ENCODE data around the gene DNAAF3.
"Not testable (repeated sequence)": the region's sequence is repeated elsewhere in the genome, so short reads cannot be mapped to it uniquely, and the experiment has no call there.

DNAAF3 gene

DNA sequence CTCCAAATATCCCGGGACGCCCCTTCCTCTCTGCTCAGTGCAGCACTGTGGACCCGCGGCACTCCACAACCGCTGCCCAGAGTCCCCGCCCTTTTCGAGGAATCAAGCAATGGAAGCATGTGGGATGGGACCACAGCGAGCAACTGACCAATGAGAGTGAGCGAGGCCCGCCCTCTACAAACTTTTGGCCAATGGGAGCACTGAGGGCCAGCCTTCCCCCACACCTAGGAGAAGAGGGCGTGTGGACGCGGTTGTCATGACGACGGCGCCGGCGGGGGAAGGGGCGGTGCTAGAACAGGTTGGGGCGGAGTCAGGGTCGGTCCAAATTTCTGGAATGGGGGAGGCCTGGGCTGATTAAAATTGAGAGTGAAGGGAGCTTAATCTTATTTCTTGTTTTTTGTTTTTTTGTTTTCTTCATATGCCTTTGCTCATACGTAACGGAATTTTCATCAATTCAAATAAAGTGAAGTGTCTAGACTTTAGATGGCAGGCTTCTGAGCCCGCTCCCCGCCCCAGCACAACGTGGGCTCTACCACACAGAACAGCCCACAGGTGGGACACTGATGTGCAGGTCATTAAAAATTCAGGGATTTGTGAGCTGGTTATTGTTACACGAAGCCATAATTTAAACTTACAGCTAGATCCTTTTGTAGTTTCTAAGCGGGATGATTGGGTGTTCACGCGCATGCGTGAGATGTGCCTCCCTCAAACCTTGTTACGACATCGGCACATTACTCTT is at the start of gene DNAAF3:
TSS of gene DNAAF3 (minus strand) at position 84 of the 739 bp plus-strand sequence. CDS start 200 bp downstream, outside the sequence.
- DNase-seq (ENCODE audit: low spot score): peak; percentile 100

DNA sequence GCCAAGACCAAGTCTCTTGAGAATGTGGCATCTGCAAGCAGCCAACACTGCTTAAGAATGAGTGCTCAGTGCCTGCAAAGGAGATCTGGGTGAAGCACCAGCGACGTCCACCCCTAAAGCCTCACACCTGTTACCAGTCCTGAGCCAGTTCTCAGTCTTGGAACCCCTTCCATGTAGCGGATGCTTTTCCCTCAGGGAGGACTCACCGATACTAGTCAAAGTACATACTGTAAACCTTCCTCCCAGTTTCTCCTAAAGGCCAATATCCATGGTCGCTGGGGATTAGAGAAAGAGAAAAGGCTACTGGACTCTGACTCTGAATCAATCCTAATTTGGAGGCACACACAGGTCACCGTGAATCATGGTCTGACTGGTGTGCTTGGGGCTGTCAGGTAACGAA is 47.1 kb upstream of the DNAAF3 start:
- no peak for DNase-seq (ENCODE audit: low spot score)

- DNase-seq (ENCODE audit: low spot score): peak; percentile 91
Observed at GRCh38 chr19:55212447-55212846, 46.0 kb upstream of the DNAAF3 start.

GRCh38 chr19:55209693-55210472 is 43.5 kb upstream of the DNAAF3 start:
- peak; percentile 81 for DNase-seq (ENCODE audit: low spot score)

DNA sequence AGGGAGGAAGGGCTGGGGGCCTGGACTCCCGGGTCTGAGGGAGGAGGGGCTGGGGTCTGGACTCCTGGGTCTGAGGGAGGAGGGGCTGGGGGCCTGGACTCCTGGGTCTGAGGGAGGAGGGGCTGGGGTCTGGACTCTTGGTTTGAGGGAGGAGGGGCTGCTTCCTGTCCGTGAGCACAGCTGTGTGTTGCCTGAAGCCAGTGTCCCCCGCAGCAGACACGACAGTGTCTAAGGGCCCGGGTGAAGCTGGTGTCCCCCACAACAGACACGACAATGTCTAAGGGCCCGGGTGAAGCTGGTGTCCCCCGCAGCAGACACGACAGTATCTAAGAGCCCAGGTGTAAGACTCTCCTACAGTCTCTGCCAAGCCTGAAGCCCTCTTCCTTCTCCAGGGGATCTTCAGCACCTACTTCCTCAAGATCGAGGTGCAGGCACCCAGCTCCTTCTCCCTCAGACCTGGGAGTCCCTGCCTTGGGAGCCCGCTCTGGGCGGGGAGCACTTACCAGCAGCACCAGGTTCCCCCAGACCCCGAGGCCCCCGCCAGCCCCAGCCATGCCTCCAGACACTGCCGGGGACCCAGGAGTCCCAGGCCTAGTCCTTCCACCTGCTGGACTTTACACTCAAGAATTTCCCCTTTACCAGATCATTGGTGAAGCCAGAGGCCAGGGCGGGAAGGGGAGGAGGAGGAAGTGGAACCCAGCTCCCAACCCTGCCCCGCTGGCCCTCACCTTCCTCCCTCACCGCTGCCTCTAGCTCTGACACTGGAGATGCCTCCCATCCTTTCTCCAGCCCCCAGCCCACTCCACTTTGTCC is 42.7 kb upstream of the DNAAF3 start, which contains the start of gene PTPRH:
TSS of gene PTPRH (minus strand) at position 622 of the 813 bp plus-strand sequence. CDS start at position 554, 68 bp downstream.
- DNase-seq (ENCODE audit: low spot score): peak; percentile 57

- peak; percentile 93 for DNase-seq (ENCODE audit: low spot score)
Observed at GRCh38 chr19:55206664-55207500, 40.5 kb upstream of the DNAAF3 start.

GRCh38 chr19:55202199-55202598 is 35.8 kb upstream of the DNAAF3 start:
- not testable (repeated sequence) for DNase-seq (ENCODE audit: low spot score)

DNA sequence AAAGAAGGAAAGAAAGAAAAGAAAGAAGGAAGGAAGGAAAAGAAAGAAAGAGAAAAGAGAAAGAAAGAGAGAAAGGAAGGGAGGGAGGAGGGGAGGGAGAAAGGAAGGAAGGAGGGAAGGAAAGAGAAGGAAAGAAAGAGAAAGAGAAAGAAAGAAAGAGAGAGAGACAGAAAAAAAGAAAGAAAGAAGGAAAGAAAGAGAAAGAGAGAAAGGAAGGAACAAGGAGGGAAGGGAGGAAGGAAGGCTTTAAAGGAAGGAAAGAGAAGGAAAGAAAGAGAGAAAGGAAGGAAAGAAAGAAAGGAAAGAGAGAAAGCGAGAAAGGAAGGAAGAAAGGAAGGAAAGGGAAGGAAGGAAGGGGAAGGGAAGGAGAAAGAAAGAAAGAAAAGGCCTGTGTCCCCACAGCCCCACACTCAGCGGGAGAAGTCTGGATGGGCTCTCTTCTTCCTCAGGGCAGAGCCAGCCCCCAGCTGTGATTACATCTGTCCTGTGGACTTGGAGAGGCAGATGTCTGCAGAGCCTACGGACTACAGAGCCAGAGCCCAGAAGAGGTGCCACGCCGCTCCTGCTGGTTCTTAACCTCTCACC is 33.3 kb upstream of the DNAAF3 start:
- no peak for DNase-seq (ENCODE audit: low spot score)

DNA sequence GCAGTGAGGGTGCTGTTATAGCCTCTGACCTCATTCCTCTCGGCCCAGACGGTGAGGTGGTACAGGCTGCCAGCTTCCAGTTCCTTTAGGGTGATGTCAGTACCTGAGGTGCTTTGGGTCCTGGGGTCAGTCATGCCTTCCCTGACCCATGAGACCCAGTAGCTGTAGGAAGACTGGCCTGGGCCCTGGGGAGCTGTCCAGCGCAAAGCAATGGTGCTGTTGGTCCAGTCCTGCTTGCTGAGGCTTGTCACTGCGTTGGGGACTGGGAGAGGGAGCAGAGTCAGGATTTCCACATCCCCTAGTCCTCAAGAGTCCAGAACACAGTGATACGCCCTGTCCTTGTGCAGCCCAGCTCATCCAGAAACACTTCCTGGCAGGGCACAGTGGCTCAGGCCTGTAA is 32.2 kb upstream of the DNAAF3 start:
- DNase-seq (ENCODE audit: low spot score): no peak

GRCh38 chr19:55197528-55197927 is 31.1 kb upstream of the DNAAF3 start:
- DNase-seq (ENCODE audit: low spot score): peak; percentile 41

DNA sequence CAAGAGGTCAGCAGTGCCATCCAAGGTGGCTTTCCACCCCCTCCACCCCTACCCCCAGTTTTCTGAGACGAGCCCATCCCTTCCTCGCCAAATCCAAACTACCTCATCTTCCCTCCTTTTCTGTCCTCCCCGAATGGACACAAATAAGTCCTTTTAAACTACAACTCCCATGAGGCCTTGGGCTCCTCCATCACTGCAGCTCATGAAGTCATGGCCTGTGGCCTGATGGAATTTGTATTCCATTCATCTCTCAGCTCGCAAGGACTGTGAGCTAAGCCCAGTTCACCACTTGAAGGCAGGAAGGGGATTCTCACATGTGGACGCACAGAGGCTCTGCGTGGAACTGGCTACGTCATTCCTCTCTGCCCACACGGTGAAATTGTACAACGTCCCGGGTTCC is 30.4 kb upstream of the DNAAF3 start:
- peak; percentile 33 for DNase-seq (ENCODE audit: low spot score)

- DNase-seq (ENCODE audit: low spot score): no peak
Observed at GRCh38 chr19:55193481-55193880, 27.1 kb upstream of the DNAAF3 start.

DNA sequence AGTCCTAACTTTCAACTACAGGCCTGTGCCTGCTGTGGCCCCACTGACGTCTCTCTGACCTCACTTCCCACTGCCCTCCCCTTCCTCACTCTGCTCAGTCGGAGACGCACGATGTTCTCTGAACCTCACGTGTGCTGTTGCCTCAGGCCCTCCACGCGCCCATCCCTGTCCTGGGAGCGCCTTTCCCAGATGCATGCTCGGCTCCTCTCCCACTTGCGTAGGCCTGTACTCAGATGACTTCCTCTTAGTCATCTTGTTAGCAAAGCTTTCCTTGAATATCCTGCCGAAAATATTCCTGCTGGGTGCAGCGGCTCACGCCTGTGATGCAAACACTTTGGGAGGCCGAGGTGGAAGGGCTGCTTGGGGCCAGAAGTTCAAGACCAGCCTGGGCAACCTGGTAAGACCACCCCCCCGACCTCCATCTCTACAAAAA is 23.0 kb upstream of the DNAAF3 start:
- DNase-seq (ENCODE audit: low spot score): peak; percentile 78

GRCh38 chr19:55188625-55189024 is 22.2 kb upstream of the DNAAF3 start:
- DNase-seq (ENCODE audit: low spot score): no peak

DNA sequence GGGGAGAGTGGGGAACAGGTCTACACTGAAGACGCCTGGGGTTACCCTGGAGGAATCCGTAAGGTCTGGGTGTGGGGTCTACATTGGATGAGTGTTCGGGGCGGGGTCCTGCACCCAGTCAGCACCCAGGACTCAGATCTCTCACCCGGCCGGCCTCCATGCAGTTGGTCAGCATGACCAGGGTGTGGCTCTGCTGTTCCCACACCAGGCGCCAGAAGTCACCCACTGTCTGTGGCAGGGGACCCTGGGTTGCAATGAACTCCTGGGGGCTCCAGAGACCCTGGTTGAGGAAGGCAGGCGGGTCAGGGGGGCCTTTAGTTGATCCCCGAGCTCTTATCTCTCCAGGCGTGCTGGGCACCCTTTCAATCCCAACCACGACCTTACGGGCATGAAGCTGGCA is 19.7 kb upstream of the DNAAF3 start:
- no peak for DNase-seq (ENCODE audit: low spot score)

GRCh38 chr19:55181740-55182139 is 15.3 kb upstream of the DNAAF3 start:
- DNase-seq (ENCODE audit: low spot score): no peak

GRCh38 chr19:55179606-55180484 is 13.4 kb upstream of the DNAAF3 start, which contains the start of gene SYT5:
SYT5 (minus strand) TSS chr19:55180289; CDS start chr19:55179041, 1,248 bp downstream.
- no peak for DNase-seq (ENCODE audit: low spot score)

GRCh38 chr19:55178781-55179599 is 12.6 kb upstream of the DNAAF3 start:
- peak; percentile 80 for DNase-seq (ENCODE audit: low spot score)

DNA sequence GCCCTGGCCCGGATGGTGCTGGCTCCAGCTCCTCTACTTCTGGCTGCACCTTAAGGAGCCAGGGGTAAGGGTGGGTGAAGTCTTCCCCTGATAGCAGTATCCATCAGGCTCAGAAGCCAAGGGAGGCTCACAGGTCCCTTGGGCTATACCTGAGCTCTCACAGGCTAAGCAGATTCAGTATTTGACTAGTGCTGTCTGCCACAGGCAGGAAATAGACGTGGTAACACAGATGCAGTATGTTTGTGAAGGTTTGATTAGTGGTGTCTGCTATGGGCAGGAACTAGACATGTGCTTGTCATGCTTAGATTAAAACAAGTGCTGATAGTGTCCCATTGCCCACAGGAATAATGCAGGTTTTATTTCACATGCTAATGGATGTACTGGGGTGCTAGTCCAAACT is 9.7 kb upstream of the DNAAF3 start:
- peak; percentile 48 for DNase-seq (ENCODE audit: low spot score)

Data from SW480 (cell line).